ENCODE results near the gene ZNF207. TPM values are rescaled to one million over a fixed set of nuclear protein-coding genes. Genes with fewer than 3 reads are reported as not detected.

The ZNF207 gene
- total RNA-seq, 1 experiment from 2014 or later, result 223 TPM

DNA sequence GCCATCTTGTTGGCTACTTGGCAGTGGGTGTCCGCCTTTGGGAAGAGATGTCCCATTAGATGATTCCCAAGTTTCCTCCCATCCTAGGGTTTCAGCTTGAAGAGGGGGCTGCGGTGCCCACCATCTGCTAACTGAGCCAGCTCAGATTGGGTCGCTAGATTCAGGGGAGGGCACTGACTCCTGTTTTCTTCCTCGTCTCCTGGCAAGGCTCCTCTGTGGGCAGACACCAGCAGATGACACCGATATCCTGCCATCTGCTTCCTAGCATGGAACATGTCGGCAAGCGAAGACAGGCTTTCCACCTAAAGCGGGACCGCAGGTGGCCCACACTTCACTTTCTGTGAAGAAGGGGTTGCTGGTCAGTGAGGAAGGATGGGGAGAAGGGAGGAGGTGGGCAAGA lies 35.3 kb upstream of the ZNF207 start (continued):
- TF ChIP-seq, protein P1, sequence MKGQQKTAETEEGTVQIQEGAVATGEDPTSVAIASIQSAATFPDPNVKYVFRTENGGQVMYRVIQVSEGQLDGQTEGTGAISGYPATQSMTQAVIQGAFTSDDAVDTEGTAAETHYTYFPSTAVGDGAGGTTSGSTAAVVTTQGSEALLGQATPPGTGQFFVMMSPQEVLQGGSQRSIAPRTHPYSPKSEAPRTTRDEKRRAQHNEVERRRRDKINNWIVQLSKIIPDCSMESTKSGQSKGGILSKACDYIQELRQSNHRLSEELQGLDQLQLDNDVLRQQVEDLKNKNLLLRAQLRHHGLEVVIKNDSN (CRISPR knock-in tag; IDR thresholded peaks at IDR 0.05), result no peak
- TF ChIP-seq FOXJ3 (CRISPR knock-in tag; IDR thresholded peaks at IDR 0.05; ENCODE audit: borderline replicate concordance), result no peak
- no peak for TF ChIP-seq ELF4 (CRISPR knock-in tag; IDR thresholded peaks at IDR 0.05; ENCODE audit: low read depth)
- TF ChIP-seq, protein P2, sequence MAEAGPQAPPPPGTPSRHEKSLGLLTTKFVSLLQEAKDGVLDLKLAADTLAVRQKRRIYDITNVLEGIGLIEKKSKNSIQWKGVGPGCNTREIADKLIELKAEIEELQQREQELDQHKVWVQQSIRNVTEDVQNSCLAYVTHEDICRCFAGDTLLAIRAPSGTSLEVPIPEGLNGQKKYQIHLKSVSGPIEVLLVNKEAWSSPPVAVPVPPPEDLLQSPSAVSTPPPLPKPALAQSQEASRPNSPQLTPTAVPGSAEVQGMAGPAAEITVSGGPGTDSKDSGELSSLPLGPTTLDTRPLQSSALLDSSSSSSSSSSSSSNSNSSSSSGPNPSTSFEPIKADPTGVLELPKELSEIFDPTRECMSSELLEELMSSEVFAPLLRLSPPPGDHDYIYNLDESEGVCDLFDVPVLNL (CRISPR knock-in tag; IDR thresholded peaks at IDR 0.05; ENCODE audit: borderline replicate concordance, low read depth), result no peak
- TF ChIP-seq, protein P3, sequence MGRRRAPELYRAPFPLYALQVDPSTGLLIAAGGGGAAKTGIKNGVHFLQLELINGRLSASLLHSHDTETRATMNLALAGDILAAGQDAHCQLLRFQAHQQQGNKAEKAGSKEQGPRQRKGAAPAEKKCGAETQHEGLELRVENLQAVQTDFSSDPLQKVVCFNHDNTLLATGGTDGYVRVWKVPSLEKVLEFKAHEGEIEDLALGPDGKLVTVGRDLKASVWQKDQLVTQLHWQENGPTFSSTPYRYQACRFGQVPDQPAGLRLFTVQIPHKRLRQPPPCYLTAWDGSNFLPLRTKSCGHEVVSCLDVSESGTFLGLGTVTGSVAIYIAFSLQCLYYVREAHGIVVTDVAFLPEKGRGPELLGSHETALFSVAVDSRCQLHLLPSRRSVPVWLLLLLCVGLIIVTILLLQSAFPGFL (CRISPR knock-in tag; IDR thresholded peaks at IDR 0.05; ENCODE audit: borderline replicate concordance), result no peak
- TF ChIP-seq ZNF396 (CRISPR knock-in tag; IDR thresholded peaks at IDR 0.05; ENCODE audit: borderline replicate concordance), result no peak
- no peak for TF ChIP-seq ZNF121 (CRISPR knock-in tag; IDR thresholded peaks at IDR 0.05)
- TF ChIP-seq, protein P4, sequence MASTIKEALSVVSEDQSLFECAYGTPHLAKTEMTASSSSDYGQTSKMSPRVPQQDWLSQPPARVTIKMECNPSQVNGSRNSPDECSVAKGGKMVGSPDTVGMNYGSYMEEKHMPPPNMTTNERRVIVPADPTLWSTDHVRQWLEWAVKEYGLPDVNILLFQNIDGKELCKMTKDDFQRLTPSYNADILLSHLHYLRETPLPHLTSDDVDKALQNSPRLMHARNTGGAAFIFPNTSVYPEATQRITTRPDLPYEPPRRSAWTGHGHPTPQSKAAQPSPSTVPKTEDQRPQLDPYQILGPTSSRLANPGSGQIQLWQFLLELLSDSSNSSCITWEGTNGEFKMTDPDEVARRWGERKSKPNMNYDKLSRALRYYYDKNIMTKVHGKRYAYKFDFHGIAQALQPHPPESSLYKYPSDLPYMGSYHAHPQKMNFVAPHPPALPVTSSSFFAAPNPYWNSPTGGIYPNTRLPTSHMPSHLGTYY (CRISPR knock-in tag; IDR thresholded peaks at IDR 0.05), result no peak
- TF ChIP-seq TP53 (CRISPR knock-in tag; IDR thresholded peaks at IDR 0.05), result no peak
- TF ChIP-seq, protein P5, sequence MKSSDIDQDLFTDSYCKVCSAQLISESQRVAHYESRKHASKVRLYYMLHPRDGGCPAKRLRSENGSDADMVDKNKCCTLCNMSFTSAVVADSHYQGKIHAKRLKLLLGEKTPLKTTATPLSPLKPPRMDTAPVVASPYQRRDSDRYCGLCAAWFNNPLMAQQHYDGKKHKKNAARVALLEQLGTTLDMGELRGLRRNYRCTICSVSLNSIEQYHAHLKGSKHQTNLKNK (CRISPR knock-in tag; IDR thresholded peaks at IDR 0.05), result no peak

DNA sequence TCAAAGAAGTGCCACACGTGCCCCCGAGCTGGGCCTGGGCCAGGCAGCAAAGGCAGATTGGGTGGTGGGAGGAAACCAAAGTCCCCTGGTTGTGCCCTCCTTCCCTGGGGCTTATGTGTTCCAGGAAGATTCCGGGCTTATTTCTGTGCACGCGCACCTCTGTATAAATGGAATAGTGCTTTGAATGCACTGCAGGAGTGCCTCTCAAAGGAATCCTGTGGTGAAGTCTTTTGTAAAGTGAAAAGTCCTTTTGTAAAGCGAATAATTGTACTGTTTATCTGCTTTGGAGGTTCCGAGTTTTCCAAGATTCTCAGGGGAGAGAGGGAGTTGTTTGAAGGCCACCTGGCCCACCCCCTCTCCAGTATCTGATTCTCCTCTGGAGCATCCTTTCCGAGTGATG lies 34.8 kb upstream of the ZNF207 start:
- POLR2A ChIA-PET, result interaction anchor here (0.6 kb wide), 1 partner anchor 60 kb away, joined by 3 read pairs; no protein-coding TSS in a partner anchor
- no peak overlapping the region for H3K27ac Mint-ChIP-seq
- H3K9me3 Mint-ChIP-seq, result no peaks in the 10 kb centered on the region
- H3K4me1 Mint-ChIP-seq, result peaks cover 30% of the 10 kb centered on the region
- no peak for DNase-seq (ENCODE audit: low spot score)
- CTCF ChIA-PET, result interaction anchor here (1.0 to 2.5 kb wide), 5 partner anchors 12 to 129 kb away, joined by 3 to 23 read pairs (median 4); partner anchors contain the start of gene PSMD11
- no peaks in the 10 kb centered on the region for H3K36me3 Mint-ChIP-seq
- TF ChIP-seq NFYB (CRISPR knock-in tag; conservative IDR thresholded peaks at IDR 0.05; ENCODE audit: low read depth), result no peak
- TF ChIP-seq, protein P6, sequence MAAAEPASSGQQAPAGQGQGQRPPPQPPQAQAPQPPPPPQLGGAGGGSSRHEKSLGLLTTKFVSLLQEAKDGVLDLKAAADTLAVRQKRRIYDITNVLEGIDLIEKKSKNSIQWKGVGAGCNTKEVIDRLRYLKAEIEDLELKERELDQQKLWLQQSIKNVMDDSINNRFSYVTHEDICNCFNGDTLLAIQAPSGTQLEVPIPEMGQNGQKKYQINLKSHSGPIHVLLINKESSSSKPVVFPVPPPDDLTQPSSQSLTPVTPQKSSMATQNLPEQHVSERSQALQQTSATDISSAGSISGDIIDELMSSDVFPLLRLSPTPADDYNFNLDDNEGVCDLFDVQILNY (CRISPR knock-in tag; IDR thresholded peaks at IDR 0.05), result no peak
- no peak for TF ChIP-seq RELA (CRISPR knock-in tag; IDR thresholded peaks at IDR 0.05; ENCODE audit: borderline replicate concordance)
- TF ChIP-seq NR3C1 (CRISPR knock-in tag; conservative IDR thresholded peaks at IDR 0.05; ENCODE audit: low read depth), result no peak
- no peak for TF ChIP-seq ZNF396 (CRISPR knock-in tag; IDR thresholded peaks at IDR 0.05; ENCODE audit: borderline replicate concordance)
- TF ChIP-seq, protein P7, sequence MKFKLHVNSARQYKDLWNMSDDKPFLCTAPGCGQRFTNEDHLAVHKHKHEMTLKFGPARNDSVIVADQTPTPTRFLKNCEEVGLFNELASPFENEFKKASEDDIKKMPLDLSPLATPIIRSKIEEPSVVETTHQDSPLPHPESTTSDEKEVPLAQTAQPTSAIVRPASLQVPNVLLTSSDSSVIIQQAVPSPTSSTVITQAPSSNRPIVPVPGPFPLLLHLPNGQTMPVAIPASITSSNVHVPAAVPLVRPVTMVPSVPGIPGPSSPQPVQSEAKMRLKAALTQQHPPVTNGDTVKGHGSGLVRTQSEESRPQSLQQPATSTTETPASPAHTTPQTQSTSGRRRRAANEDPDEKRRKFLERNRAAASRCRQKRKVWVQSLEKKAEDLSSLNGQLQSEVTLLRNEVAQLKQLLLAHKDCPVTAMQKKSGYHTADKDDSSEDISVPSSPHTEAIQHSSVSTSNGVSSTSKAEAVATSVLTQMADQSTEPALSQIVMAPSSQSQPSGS (CRISPR knock-in tag; IDR thresholded peaks at IDR 0.05; ENCODE audit: borderline replicate concordance, low read depth), result no peak
- no peak for TF ChIP-seq TEAD1 (CRISPR knock-in tag; IDR thresholded peaks at IDR 0.05)
- TF ChIP-seq ZBTB21 (CRISPR knock-in tag; IDR thresholded peaks at IDR 0.05; ENCODE audit: borderline replicate concordance), result no peak
- TF ChIP-seq, protein P8, sequence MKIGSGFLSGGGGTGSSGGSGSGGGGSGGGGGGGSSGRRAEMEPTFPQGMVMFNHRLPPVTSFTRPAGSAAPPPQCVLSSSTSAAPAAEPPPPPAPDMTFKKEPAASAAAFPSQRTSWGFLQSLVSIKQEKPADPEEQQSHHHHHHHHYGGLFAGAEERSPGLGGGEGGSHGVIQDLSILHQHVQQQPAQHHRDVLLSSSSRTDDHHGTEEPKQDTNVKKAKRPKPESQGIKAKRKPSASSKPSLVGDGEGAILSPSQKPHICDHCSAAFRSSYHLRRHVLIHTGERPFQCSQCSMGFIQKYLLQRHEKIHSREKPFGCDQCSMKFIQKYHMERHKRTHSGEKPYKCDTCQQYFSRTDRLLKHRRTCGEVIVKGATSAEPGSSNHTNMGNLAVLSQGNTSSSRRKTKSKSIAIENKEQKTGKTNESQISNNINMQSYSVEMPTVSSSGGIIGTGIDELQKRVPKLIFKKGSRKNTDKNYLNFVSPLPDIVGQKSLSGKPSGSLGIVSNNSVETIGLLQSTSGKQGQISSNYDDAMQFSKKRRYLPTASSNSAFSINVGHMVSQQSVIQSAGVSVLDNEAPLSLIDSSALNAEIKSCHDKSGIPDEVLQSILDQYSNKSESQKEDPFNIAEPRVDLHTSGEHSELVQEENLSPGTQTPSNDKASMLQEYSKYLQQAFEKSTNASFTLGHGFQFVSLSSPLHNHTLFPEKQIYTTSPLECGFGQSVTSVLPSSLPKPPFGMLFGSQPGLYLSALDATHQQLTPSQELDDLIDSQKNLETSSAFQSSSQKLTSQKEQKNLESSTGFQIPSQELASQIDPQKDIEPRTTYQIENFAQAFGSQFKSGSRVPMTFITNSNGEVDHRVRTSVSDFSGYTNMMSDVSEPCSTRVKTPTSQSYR (CRISPR knock-in tag; IDR thresholded peaks at IDR 0.05), result no peak
- TF ChIP-seq, protein P9, sequence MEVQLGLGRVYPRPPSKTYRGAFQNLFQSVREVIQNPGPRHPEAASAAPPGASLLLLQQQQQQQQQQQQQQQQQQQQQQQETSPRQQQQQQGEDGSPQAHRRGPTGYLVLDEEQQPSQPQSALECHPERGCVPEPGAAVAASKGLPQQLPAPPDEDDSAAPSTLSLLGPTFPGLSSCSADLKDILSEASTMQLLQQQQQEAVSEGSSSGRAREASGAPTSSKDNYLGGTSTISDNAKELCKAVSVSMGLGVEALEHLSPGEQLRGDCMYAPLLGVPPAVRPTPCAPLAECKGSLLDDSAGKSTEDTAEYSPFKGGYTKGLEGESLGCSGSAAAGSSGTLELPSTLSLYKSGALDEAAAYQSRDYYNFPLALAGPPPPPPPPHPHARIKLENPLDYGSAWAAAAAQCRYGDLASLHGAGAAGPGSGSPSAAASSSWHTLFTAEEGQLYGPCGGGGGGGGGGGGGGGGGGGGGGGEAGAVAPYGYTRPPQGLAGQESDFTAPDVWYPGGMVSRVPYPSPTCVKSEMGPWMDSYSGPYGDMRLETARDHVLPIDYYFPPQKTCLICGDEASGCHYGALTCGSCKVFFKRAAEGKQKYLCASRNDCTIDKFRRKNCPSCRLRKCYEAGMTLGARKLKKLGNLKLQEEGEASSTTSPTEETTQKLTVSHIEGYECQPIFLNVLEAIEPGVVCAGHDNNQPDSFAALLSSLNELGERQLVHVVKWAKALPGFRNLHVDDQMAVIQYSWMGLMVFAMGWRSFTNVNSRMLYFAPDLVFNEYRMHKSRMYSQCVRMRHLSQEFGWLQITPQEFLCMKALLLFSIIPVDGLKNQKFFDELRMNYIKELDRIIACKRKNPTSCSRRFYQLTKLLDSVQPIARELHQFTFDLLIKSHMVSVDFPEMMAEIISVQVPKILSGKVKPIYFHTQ (CRISPR knock-in tag; IDR thresholded peaks at IDR 0.05), result no peak
- no peak for TF ChIP-seq TP53 (CRISPR knock-in tag; IDR thresholded peaks at IDR 0.05)
- TF ChIP-seq, protein P2 (CRISPR knock-in tag; IDR thresholded peaks at IDR 0.05; ENCODE audit: borderline replicate concordance, low read depth), result no peak
- TF ChIP-seq SMAD4 (CRISPR knock-in tag; IDR thresholded peaks at IDR 0.05), result no peak
- H3K27me3 Mint-ChIP-seq (ENCODE audit: low read depth), result no peaks in the 10 kb centered on the region
- no peak for ATAC-seq
- H3K4me3 Mint-ChIP-seq, result no peak overlapping the region

Data from WTC11 (cell line).